ENCODE measurements around the gene UGP2. TPM values are rescaled to one million over a fixed set of nuclear protein-coding genes. Genes with fewer than 3 reads are reported as not detected.
"Not testable (repeated sequence)": the region's sequence is repeated elsewhere in the genome, so short reads cannot be mapped to it uniquely, and the experiment has no call there.

UGP2 gene
- polyA plus RNA-seq, 4 donors: 73.8 to 156 (median 112) TPM

- Histone ChIP-seq H3K36me3 (ENCODE audit: control insufficient read depth in 3 of 3, insufficient read depth in 2 of 3, low read depth in 1 of 3, low read length in 3 of 3) (peaks cover 0 to 17% (median 7%) of the 10 kb centered on the region in 3 donors), H3K9me3 (ENCODE audit: control insufficient read depth in 2 of 2, insufficient read depth in 1 of 2, low read depth in 1 of 2, low read length in 1 of 2) (peaks cover 1 to 11% of the 10 kb centered on the region in 2 donors), H3K4me3 (ENCODE audit: low read depth in 1 of 3, low read length in 3 of 3) (no peak overlapping the region), H3K4me1 (ENCODE audit: control insufficient read depth in 3 of 3, insufficient read depth in 2 of 3, low read depth in 1 of 3, low read length in 2 of 3) (no peaks in the 10 kb centered on the region), H3K27me3 (ENCODE audit: control insufficient read depth in 3 of 3, insufficient read depth in 3 of 3, low read length in 3 of 3) (no peaks in the 10 kb centered on the region), H3K27ac (ENCODE audit: low read depth in 1 of 3, low read length in 2 of 3) (no peak overlapping the region)
- no peak for FAIRE-seq
- 97 to 98% (median 98%) methylated on average over 5 of the region's 5 CpGs for WGBS, 3 donors
- no peak for DNase-seq
Measured at GRCh38 chr2:63898839-63899238, 57.1 kb downstream of the UGP2 start.

GRCh38 chr2:63899639-63900038 lies 57.9 kb downstream of the UGP2 start:
- Histone ChIP-seq H3K27me3 (ENCODE audit: control insufficient read depth in 3 of 3, insufficient read depth in 3 of 3, low read length in 3 of 3) (no peaks in the 10 kb centered on the region), H3K9me3 (ENCODE audit: control insufficient read depth in 2 of 2, insufficient read depth in 1 of 2, low read depth in 1 of 2, low read length in 1 of 2) (peaks cover 1 to 11% of the 10 kb centered on the region in 2 donors), H3K4me3 (ENCODE audit: low read depth in 1 of 3, low read length in 3 of 3) (no peak overlapping the region), H3K27ac (ENCODE audit: low read depth in 1 of 3, low read length in 2 of 3) (no peak overlapping the region), H3K36me3 (ENCODE audit: control insufficient read depth in 3 of 3, insufficient read depth in 2 of 3, low read depth in 1 of 3, low read length in 3 of 3) (peaks cover 0 to 13% (median 7%) of the 10 kb centered on the region in 3 donors), H3K4me1 (ENCODE audit: control insufficient read depth in 3 of 3, insufficient read depth in 2 of 3, low read depth in 1 of 3, low read length in 2 of 3) (no peaks in the 10 kb centered on the region)
- WGBS, 3 donors: 97 to 100% (median 99%) methylated on average over 1 of the region's 1 CpG
- DNase-seq (no peak), FAIRE-seq (no peak)

- peaks cover 1 to 13% (median 7%) of the 10 kb centered on the region in 3 donors for H3K36me3 ChIP-seq (ENCODE audit: control insufficient read depth in 3 of 3, insufficient read depth in 2 of 3, low read depth in 1 of 3, low read length in 3 of 3)
- no peak overlapping the region for H3K27ac ChIP-seq (ENCODE audit: low read depth in 1 of 3, low read length in 2 of 3)
- DNase-seq (no peak), FAIRE-seq (no peak)
- H3K4me3 ChIP-seq (ENCODE audit: low read depth in 1 of 3, low read length in 3 of 3): no peak overlapping the region
- no peaks in the 10 kb centered on the region for H3K27me3 ChIP-seq (ENCODE audit: control insufficient read depth in 3 of 3, insufficient read depth in 3 of 3, low read length in 3 of 3)
- no peaks in the 10 kb centered on the region for H3K4me1 ChIP-seq (ENCODE audit: control insufficient read depth in 3 of 3, insufficient read depth in 2 of 3, low read depth in 1 of 3, low read length in 2 of 3)
- peaks cover 1 to 11% of the 10 kb centered on the region in 2 donors for H3K9me3 ChIP-seq (ENCODE audit: control insufficient read depth in 2 of 2, insufficient read depth in 1 of 2, low read depth in 1 of 2, low read length in 1 of 2)
Measured at GRCh38 chr2:63902149-63902548, 60.5 kb downstream of the UGP2 start.

GRCh38 chr2:63903003-63903402 lies 61.3 kb downstream of the UGP2 start:
- DNase-seq (no peak), FAIRE-seq (no peak)
- Histone ChIP-seq H3K4me1 (ENCODE audit: control insufficient read depth in 3 of 3, insufficient read depth in 2 of 3, low read depth in 1 of 3, low read length in 2 of 3) (no peaks in the 10 kb centered on the region), H3K27me3 (ENCODE audit: control insufficient read depth in 3 of 3, insufficient read depth in 3 of 3, low read length in 3 of 3) (no peaks in the 10 kb centered on the region), H3K9me3 (ENCODE audit: control insufficient read depth in 2 of 2, insufficient read depth in 1 of 2, low read depth in 1 of 2, low read length in 1 of 2) (peaks cover 1 to 11% of the 10 kb centered on the region in 2 donors), H3K27ac (ENCODE audit: low read depth in 1 of 3, low read length in 2 of 3) (no peak overlapping the region), H3K4me3 (ENCODE audit: low read depth in 1 of 3, low read length in 3 of 3) (no peak overlapping the region), H3K36me3 (ENCODE audit: control insufficient read depth in 3 of 3, insufficient read depth in 2 of 3, low read depth in 1 of 3, low read length in 3 of 3) (peaks cover 3 to 13% (median 7%) of the 10 kb centered on the region in 3 donors)
- 93 to 94% (median 94%) methylated on average over 2 of the region's 2 CpGs for WGBS, 3 donors

- FAIRE-seq: no peak
Measured at GRCh38 chr2:63914311-63914710, 72.6 kb downstream of the UGP2 start.

GRCh38 chr2:63926815-63927214 lies 85.1 kb downstream of the UGP2 start:
- no peak overlapping the region for H3K27ac ChIP-seq (ENCODE audit: low read depth in 1 of 3, low read length in 2 of 3)
- FAIRE-seq: no peak
- no peaks in the 10 kb centered on the region for H3K4me1 ChIP-seq (ENCODE audit: control insufficient read depth in 3 of 3, insufficient read depth in 2 of 3, low read depth in 1 of 3, low read length in 2 of 3)
- DNase-seq: no peak
- WGBS, 3 donors: 93 to 97% (median 96%) methylated on average over 7 of the region's 7 CpGs
- H3K27me3 ChIP-seq (ENCODE audit: control insufficient read depth in 3 of 3, insufficient read depth in 3 of 3, low read length in 3 of 3): no peaks in the 10 kb centered on the region
- peaks cover 0 to 11% (median 2%) of the 10 kb centered on the region in 3 donors for H3K36me3 ChIP-seq (ENCODE audit: control insufficient read depth in 3 of 3, insufficient read depth in 2 of 3, low read depth in 1 of 3, low read length in 3 of 3)
- H3K4me3 ChIP-seq (ENCODE audit: low read depth in 1 of 3, low read length in 3 of 3): no peak overlapping the region
- no peaks in the 10 kb centered on the region for H3K9me3 ChIP-seq (ENCODE audit: control insufficient read depth in 2 of 2, insufficient read depth in 1 of 2, low read depth in 1 of 2, low read length in 1 of 2)

More at GRCh38 chr2:63914311-63914710, 72.6 kb downstream of the UGP2 start:
- DNase-seq: no peak
- Histone ChIP-seq H3K27ac (ENCODE audit: low read depth in 1 of 3, low read length in 2 of 3) (no peak overlapping the region), H3K36me3 (ENCODE audit: control insufficient read depth in 3 of 3, insufficient read depth in 2 of 3, low read depth in 1 of 3, low read length in 3 of 3) (peaks cover 2 to 6% (median 2%) of the 10 kb centered on the region in 3 donors), H3K9me3 (ENCODE audit: control insufficient read depth in 2 of 2, insufficient read depth in 1 of 2, low read depth in 1 of 2, low read length in 1 of 2) (no peaks in the 10 kb centered on the region), H3K4me1 (ENCODE audit: control insufficient read depth in 3 of 3, insufficient read depth in 2 of 3, low read depth in 1 of 3, low read length in 2 of 3) (no peaks in the 10 kb centered on the region), H3K27me3 (ENCODE audit: control insufficient read depth in 3 of 3, insufficient read depth in 3 of 3, low read length in 3 of 3) (no peaks in the 10 kb centered on the region), H3K4me3 (ENCODE audit: low read depth in 1 of 3, low read length in 3 of 3) (no peak overlapping the region)
- WGBS, 3 donors: 93 to 98% (median 97%) methylated on average over 1 of the region's 1 CpG

GRCh38 chr2:63932104-63932503 lies 90.4 kb downstream of the UGP2 start:
- not testable (repeated sequence) for H3K9me3 ChIP-seq (ENCODE audit: control insufficient read depth in 2 of 2, insufficient read depth in 1 of 2, low read depth in 1 of 2, low read length in 1 of 2); H3K36me3 ChIP-seq (ENCODE audit: control insufficient read depth in 3 of 3, insufficient read depth in 2 of 3, low read depth in 1 of 3, low read length in 3 of 3); H3K27me3 ChIP-seq (ENCODE audit: control insufficient read depth in 3 of 3, insufficient read depth in 3 of 3, low read length in 3 of 3); H3K4me1 ChIP-seq (ENCODE audit: control insufficient read depth in 3 of 3, insufficient read depth in 2 of 3, low read depth in 1 of 3, low read length in 2 of 3); H3K4me3 ChIP-seq (ENCODE audit: low read depth in 1 of 3, low read length in 3 of 3); DNase-seq; FAIRE-seq; H3K27ac ChIP-seq (ENCODE audit: low read depth in 1 of 3, low read length in 2 of 3)
- 95 to 97% (median 97%) methylated on average over 4 of the region's 4 CpGs for WGBS, 3 donors

Other genes with a start within 250 kb of the UGP2 start
- 10 to 100 TPM; 12.3 to 30.4 (median 17.6) TPM for gene VPS54, start 177.5 kb downstream of the UGP2 start, polyA plus RNA-seq